Measurements from ENCODE around the gene SHB.

Gene SHB

GRCh38 chr9:38088006-38088925, 19.2 kb upstream of the SHB start:
- peak in 2 of 3 experiments; percentile 51 to 67 for DNase-seq (ENCODE audit: low read depth in 3 of 3)

GRCh38 chr9:38086496-38086895, 17.5 kb upstream of the SHB start:
- DNase-seq (ENCODE audit: low read depth in 3 of 3): no peak

GRCh38 chr9:38085308-38085707, 16.3 kb upstream of the SHB start:
- no peak for DNase-seq (ENCODE audit: low read depth in 3 of 3)

GRCh38 chr9:38084556-38084880, 15.5 kb upstream of the SHB start:
- DNase-seq (ENCODE audit: low read depth in 3 of 3): no peak

- DNase-seq (ENCODE audit: low read depth in 3 of 3): no peak
Observed at GRCh38 chr9:38083858-38084555, 15.0 kb upstream of the SHB start.

GRCh38 chr9:38082446-38083287, 13.6 kb upstream of the SHB start:
- DNase-seq (ENCODE audit: low read depth in 3 of 3): no peak

GRCh38 chr9:38081356-38082108, 12.5 kb upstream of the SHB start:
- no peak for DNase-seq (ENCODE audit: low read depth in 3 of 3)

- no peak for DNase-seq (ENCODE audit: low read depth in 3 of 3)
Observed at GRCh38 chr9:38079461-38080031, 10.5 kb upstream of the SHB start.

GRCh38 chr9:38075272-38075671, 6.2 kb upstream of the SHB start:
- no peak for DNase-seq (ENCODE audit: low read depth in 3 of 3)

GRCh38 chr9:38074441-38074961, 5.5 kb upstream of the SHB start:
- no peak for DNase-seq (ENCODE audit: low read depth in 3 of 3)

GRCh38 chr9:38073882-38074281, 4.9 kb upstream of the SHB start:
- no peak for DNase-seq (ENCODE audit: low read depth in 3 of 3)

GRCh38 chr9:38071470-38072134, 2.6 kb upstream of the SHB start:
- no peak for DNase-seq (ENCODE audit: low read depth in 3 of 3)

- DNase-seq (ENCODE audit: low read depth in 3 of 3): no peak
Observed at GRCh38 chr9:38067859-38068681, 957 bp downstream of the SHB start.

- no peak for DNase-seq (ENCODE audit: low read depth in 3 of 3)
Observed at GRCh38 chr9:38066914-38067858, 1.8 kb downstream of the SHB start.

GRCh38 chr9:38066197-38066913, 2.7 kb downstream of the SHB start:
- DNase-seq (ENCODE audit: low read depth in 3 of 3): no peak

- DNase-seq (ENCODE audit: low read depth in 3 of 3): no peak
Observed at GRCh38 chr9:38065369-38066075, 3.5 kb downstream of the SHB start.

GRCh38 chr9:38064842-38065368, 4.1 kb downstream of the SHB start:
- no peak for DNase-seq (ENCODE audit: low read depth in 3 of 3)
